HG03045 (cell line): Measurements from ENCODE around the gene HOXD12.

ENCODE experiments used
- ATAC-seq: cut with Tn5 transposase; IDR thresholded peaks from one replicate; pipeline ENCODE4 v1.9.1; 2021; ENCODE audit warnings: mild to moderate bottlenecking, moderate library complexity; ENCODE audit not compliant: unreplicated experiment

The HOXD12 gene

GRCh38 chr2:176130957-176131847 is 31.6 kb downstream of the HOXD12 start:
- ATAC-seq: no peak

- ATAC-seq: no peak
These were observed 32.2 kb downstream of the HOXD12 start for GRCh38 chr2:176131848-176132158.

- ATAC-seq: no peak
These were observed 32.9 kb downstream of the HOXD12 start for GRCh38 chr2:176132205-176133171.

GRCh38 chr2:176133389-176133788 is 33.8 kb downstream of the HOXD12 start:
- no peak for ATAC-seq

- ATAC-seq: no peak
These were observed 34.4 kb downstream of the HOXD12 start for GRCh38 chr2:176134035-176134434.

- ATAC-seq: no peak
These were observed 35.4 kb downstream of the HOXD12 start for GRCh38 chr2:176135035-176135440.

GRCh38 chr2:176136374-176137251 is 37.0 kb downstream of the HOXD12 start:
- no peak for ATAC-seq

- no peak for ATAC-seq
These were observed 37.6 kb downstream of the HOXD12 start for GRCh38 chr2:176137252-176137580.

- ATAC-seq: no peak
These were observed 38.3 kb downstream of the HOXD12 start for GRCh38 chr2:176137906-176138305.

- no peak for ATAC-seq
These were observed 38.9 kb downstream of the HOXD12 start for GRCh38 chr2:176138526-176138922.

GRCh38 chr2:176138923-176139660 is 39.5 kb downstream of the HOXD12 start:
- no peak for ATAC-seq

- ATAC-seq: no peak
These were observed 40.3 kb downstream of the HOXD12 start for GRCh38 chr2:176139661-176140512.

GRCh38 chr2:176140513-176141317 is 41.1 kb downstream of the HOXD12 start:
- peak; percentile 86 for ATAC-seq

- no peak for ATAC-seq
These were observed 42.7 kb downstream of the HOXD12 start for GRCh38 chr2:176142281-176142680.

GRCh38 chr2:176145085-176145969 is 45.7 kb downstream of the HOXD12 start:
- no peak for ATAC-seq

GRCh38 chr2:176146101-176146500 is 46.5 kb downstream of the HOXD12 start:
- ATAC-seq: no peak

- no peak for ATAC-seq
These were observed 47.0 kb downstream of the HOXD12 start for GRCh38 chr2:176146645-176147044.
